GM19395 (cell line): ENCODE data around the gene NUBP2.

Source experiments
- ATAC-seq: cut with Tn5 transposase; IDR thresholded peaks from one replicate; pipeline ENCODE4 v1.9.1; 2021; ENCODE audit warnings: mild to moderate bottlenecking, moderate library complexity; ENCODE audit not compliant: unreplicated experiment

Gene NUBP2

DNA sequence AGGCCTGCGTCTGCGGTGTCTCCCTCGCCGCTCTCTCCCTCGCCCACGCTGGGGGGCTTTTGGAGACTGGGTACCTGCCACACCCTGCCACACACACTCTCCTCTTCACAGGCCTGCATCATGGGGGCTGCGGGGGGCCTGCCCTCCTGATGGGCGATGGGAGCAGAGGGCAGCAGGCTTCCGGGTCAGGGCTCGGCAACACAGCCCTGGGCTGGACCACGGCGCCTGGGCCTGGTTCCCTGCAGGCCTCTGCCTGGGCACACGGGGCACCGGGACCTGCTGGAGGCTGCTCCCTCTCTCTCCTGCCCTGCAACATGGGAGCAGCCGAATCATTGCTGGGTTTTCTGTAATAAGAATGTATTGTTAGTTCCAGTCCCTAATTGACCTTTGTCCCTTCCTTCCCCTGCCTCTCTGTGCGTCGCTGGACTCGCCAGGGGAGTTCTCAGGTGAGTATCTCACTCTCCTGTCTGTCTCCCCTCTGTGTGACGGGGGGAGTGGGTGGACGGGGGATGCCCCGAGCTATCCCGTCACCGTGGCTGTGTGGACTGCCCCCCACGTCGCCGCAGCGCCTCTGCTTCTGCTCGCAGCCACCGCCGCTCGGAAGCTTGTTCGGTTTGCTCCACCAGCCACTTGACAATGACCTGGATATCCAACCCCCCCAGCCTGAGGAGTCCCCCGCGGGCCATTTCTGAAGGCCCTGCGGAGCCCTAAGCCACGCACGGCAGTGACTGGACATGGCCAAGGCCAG is 24.9 kb upstream of the NUBP2 start:
- ATAC-seq, result no peak

DNA sequence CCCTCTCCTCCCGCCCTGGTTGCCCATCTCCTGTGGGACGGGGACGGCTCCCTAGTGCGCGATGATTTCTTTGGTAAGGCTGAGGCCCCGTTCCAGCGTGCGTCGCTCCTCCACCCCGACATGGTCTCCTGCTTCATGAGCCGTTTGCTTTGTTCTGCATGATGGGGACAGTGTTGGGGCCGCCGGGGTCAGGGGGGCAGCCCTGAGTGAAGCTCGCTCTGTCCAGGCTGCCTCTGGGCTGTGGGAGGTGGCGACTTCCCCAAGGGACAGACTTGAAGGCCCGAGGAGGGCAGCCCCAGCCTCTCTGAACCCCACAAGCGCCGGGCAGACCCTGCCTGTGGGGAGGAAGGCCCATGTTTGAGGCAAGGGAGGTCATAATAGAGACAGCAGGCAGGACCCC is 23.8 kb upstream of the NUBP2 start:
- ATAC-seq, result no peak

DNA sequence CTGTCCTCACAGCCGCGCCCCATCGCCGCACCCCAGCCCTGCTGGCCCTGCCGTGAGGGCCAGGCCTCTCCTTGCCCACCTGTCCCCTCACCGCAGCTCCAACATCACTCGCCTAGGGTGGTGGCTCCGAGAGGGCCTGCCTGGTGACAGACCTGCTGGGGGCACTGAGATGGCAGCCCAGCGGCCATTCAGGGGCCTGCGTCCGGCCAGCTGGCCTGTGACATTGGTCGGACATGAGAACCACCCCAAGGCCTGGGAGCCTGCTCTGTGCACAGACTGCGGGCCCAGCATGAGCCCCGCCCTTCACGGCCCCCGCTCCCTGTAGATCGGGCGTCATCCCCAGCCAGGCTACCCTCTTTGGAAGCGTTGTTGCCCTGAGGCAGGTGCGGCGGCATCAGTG is 23.2 kb upstream of the NUBP2 start:
- no peak for ATAC-seq

DNA sequence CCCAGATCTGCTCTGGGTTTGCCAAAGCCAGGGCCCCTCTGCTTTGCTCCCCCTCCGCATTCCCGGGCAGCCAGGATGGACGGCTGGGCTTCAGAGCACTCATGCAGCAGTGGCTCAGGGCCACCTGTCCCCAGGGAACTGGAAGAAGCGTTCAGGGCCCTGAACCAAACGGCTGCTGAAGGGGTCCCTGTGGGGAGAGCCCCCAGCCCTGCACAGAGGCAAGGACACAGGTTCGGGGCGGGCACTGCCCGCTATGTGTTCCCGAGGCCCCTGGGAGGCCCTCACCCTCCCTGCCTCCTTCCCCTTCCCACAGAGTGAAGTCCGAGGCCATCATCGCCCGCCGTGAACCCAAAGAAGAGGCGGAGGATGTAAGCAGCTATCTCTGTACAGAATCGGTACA is 21.8 kb upstream of the NUBP2 start:
- no peak for ATAC-seq

DNA sequence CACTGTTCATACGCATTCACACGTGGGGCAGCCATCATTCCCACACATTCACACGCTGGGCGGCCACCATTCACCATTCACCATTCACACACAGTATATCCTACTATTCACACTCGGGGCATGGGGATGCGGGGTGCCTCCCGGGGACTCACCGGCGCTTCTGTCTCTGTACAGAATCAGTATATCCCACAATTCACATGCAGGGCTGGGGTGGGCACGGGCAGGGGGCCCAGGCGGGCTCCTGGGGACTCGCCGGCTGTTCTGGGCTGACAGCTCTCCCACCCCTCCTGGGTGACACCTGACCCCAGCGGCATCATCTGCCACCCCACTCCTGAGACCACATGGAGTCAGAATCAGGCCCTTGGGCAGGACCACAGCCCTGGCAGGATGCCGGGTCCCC is 21.0 kb upstream of the NUBP2 start:
- no peak for ATAC-seq

DNA sequence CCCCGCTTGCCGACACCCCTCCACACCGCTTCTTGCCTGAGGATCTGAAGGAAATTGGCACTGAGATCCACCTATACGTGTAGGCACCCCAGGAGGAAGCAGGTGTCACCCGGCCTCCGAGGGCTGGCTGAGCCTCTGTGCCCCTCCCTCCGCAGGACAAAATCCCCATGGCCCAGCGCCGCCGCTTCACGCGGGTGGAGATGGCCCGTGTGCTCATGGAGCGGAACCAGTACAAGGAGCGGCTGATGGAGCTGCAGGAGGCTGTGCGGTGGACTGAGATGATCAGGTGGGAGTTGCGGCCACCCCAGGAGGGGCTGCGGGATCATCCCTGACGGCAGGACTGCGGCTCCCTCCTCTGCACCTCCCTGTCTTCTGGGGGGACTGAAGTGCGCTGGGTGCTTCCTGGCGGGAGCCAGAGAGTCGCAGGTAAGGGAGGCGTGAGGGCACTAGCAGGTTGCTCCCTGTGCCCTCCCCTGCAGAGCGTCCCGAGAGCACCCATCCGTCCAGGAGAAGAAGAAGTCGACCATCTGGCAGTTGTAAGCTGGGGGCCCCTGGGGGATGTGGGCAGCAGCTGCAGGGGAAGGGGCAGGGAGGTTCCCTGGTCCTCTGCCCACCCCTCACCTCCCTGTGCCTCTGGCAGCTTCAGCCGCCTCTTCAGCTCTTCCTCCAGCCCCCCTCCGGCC is 20.4 kb upstream of the NUBP2 start:
- ATAC-seq, result no peak

DNA sequence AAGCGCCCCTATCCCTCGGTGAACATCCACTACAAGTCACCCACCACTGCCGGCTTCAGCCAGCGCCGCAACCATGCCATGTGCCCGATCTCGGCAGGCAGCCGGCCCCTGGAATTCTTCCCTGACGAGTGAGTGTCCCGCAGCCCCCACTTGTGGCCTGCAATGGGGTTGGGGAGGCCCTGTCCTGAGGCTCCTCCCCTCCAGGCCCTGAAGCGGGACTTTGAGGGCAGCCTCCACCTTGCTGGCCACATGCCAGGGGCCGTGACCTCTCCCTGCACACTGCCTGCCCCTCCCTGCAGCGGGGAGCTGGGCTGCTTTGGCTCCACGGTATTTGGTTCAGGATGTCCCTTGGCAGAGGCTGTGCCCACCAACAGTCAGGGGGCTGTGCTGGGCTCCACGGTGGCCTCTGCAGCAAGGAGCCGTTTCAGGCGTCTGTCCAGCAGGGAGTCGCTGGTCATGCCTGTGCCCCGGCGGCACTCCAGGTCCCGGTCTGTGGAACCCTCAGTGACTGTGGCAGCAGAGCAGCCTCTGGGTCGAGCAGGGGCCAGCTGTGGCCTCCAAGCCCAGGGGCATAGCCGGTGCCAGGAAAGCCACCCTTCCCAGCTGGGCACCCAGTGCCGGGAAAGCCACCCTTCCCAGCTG is 19.8 kb upstream of the NUBP2 start:
- no peak for ATAC-seq

DNA sequence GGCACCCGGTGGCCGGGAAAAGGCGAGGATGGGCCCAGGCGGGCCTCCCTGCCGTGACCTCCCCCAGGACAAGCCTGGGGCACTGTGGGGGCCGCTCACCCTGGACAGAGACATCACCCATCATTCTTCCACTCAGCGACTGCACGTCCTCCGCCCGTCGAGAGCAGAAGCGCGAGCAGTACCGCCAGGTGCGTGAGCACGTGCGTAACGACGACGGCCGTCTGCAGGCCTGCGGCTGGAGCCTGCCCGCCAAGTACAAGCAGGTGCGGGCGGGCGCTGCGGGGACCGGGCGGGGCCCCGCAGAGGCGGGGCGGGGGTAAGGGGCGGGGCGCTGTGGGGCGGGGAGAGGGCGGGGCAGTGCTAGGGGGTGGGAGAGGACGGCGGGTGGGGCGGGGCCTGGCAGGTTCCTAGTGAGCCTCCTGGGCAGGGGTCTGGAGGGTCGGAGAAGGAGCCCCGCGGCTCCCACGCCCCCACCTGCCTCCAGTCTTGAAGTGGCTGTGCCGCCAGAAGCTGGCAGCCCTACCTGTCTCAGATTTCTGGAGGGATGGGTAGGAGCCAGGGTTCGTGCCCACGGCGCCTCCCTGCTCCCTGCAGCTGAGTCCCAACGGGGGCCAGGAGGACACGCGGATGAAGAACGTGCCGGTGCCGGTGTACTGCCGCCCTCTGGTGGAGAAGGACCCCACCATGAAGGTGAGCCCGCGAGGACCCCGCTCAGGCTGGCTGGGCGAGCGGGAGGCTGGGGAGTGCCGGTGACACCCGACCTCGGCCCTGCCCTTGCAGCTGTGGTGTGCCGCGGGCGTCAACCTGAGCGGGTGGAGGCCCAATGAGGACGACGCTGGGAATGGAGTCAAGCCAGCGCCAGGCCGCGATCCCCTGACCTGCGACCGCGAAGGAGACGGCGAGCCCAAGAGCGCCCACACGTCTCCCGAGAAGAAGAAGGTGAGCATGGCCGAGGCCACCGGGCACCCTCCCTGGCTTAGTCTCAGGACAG is 18.9 kb upstream of the NUBP2 start:
- ATAC-seq, result no peak

DNA sequence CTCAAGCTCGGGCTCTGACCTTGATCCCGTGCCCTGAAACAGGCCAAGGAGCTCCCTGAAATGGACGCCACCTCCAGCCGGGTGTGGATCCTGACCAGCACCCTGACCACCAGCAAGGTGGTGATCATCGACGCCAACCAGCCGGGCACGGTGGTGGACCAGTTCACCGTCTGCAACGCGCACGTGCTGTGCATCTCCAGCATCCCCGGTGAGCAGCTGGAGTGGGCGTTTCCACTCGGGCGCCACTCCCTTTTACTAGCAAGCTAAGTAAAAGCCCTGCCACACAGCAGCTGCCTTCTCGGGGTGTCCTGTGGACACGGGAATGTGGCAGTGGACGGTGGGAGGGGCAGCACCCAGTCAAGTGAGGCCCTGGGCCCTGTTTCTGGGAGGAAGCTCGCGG is 17.8 kb upstream of the NUBP2 start:
- ATAC-seq, result no peak

DNA sequence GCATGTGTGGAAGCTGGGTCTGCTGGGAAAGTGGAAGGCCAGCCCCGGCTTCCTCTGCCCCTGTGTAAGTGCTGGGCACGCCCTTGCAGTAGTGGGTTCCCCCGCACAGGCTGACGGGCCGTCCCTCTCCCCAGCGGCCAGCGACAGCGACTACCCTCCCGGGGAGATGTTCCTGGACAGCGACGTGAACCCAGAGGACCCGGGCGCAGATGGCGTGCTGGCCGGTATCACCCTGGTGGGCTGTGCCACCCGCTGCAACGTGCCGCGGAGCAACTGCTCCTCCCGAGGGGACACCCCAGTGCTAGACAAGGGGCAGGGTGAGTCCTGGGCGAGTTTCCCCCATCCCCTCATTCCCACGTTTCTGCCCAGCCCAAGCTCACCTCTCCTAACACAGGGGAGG is 16.9 kb upstream of the NUBP2 start:
- ATAC-seq, result no peak

DNA sequence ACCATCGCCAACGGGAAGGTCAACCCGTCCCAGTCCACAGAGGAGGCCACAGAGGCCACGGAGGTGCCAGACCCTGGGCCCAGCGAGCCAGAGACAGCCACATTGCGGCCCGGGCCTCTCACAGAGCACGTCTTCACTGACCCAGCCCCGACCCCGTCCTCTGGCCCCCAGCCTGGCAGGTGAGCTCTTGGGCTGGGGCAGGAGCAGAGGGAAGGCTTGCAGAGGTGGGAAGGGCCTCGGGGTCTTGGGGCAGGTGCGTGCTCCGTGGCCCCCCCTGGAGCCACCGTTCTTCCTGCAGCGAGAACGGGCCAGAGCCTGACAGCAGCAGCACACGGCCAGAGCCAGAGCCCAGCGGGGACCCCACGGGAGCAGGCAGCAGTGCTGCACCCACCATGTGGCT is 16.5 kb upstream of the NUBP2 start:
- ATAC-seq, result no peak

DNA sequence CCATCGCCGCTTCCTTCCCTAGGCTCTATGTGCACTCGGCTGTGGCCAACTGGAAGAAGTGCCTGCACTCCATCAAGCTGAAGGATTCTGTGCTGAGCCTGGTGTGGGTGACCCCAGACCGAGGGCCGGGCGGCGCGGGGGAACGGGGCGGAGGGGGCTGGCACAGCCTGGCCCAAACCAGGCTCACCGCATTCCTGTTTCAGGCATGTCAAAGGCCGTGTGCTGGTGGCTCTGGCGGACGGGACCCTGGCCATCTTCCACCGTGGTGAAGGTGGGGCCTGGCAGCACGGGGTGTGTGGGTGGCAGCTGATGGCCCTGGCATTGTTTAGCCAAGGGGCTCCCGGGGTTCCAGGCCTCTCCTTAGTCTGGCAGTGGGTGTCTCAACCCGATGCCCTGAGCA is 16.1 kb upstream of the NUBP2 start:
- ATAC-seq, result no peak

DNA sequence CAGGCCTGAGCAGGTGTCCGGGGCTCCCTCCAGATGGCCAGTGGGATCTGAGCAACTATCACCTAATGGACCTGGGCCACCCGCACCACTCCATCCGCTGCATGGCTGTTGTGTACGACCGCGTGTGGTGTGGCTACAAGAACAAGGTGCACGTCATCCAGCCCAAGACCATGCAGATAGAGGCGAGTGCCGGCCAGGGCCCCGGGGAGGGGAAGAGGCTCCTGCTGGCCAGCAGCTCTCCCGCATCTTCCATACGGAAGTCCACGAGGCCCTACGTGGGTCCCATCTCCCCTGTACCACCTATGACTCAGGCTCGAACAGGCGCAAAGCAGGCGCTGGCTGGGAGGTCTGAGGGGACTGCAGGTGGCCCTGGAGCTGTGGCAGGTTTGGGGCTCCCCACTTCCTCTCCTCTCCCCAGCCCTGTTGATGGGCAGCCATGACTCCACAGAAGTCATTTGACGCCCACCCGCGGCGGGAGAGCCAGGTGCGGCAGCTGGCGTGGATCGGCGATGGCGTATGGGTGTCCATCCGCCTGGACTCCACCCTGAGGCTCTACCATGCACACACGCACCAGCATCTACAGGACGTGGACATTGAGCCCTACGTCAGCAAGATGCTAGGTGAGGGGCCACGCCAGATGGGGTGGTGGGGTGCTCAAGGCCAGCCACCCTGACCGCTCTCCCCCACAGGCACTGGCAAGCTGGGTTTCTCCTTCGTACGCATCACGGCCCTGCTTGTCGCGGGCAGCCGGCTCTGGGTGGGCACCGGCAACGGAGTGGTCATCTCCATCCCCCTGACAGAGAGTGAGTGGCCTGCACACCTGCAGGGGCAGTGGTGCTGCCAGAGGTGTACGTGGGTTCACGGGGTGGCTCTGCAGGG is 15.4 kb upstream of the NUBP2 start:
- ATAC-seq, result no peak

DNA sequence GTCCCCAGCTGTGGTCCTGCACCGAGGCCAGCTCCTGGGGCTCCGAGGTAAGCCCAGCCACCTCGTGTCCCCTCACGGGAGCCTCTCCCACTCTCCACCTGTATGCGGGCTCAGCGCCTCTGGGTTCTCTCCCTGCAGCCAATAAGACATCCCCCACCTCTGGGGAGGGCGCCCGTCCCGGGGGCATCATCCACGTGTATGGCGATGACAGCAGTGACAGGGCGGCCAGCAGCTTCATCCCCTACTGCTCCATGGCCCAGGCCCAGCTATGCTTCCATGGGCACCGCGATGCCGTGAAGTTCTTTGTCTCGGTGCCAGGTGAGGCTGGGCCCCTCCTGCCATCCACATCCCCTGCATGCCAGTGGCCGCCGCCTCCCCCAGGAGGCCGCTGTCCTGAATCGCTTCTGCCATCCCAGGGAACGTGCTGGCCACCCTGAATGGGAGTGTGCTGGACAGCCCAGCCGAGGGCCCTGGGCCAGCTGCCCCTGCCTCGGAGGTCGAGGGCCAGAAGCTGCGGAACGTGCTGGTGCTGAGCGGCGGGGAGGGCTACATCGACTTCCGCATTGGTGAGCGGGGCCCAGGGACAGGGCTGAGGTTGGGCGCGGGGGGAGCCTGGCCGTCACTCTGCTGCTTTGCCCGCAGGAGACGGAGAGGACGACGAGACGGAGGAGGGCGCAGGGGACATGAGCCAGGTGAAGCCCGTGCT is 14.5 kb upstream of the NUBP2 start:
- no peak for ATAC-seq

DNA sequence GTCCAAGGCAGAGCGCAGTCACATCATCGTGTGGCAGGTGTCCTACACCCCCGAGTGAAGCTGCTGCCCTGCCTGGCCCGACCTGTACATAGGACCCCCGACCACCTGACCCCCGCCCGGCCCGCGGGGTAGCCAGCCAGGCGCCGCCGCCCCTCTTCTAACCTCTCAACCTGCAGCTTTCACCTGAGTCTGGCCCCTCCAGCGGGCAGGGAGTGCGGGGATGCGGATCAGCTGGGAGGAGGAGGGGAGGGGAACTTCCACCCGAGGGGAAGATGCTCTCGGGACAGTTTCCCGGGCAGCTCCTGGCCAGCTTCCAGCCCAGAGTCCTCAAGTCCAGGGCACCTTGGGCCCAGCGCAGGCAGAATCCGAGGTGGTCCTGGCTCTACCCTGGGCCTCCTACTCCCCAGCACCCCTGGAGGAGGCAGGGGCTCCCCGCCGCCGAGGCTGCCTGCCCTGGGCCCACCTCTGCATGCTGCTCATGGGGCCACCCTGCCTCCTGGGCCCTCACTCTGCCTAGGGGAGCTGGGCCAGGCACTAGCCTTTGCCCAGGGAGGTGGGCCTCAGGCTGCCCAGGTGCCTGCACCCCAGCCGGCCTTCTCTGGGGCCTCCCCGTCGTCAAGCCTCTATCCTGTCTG is 13.9 kb upstream of the NUBP2 start:
- no peak for ATAC-seq

DNA sequence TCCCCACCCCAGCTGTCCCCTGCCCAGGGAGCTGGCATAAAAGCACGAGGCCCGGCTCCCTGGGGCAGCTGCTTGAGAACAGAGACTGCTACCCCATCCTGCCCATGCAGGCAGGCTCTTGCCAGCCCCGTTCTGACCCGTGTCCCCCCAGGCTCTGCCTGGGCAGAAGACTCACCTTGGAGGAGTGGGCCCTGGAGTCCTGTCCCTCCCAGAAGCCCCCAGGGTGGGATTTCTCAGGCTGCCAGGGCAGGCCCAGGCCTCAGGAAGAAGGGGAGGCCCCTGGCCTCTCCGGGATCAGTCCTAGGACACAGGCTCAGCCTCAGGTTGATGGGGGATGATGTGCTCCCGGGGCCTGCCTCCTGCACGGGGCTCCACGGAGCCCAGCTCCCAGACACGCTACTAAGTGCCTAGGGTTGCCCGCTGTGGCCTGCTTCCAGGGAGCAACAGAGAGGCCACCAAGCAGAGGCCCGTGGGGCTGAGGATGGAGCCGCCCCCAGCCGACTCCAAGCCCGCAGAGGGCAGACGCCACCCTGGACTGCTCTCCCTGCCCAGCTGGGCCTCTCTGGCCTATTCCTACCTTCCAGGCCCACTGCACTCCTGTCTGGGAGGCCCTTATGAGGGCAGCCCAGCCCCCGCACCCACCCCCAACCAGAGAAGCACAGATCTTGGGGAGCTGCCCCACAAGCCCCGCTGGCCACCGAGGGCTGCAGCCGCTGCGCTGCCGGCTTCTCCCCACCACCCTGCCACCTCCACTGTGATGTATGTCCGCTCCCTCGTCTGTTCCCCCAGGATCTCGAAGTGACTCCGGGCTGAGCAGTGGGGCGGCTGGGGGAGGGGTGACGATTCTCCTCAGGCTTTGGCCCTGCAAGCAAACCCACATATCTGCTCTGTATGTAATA is 13.1 kb upstream of the NUBP2 start:
- no peak for ATAC-seq

DNA sequence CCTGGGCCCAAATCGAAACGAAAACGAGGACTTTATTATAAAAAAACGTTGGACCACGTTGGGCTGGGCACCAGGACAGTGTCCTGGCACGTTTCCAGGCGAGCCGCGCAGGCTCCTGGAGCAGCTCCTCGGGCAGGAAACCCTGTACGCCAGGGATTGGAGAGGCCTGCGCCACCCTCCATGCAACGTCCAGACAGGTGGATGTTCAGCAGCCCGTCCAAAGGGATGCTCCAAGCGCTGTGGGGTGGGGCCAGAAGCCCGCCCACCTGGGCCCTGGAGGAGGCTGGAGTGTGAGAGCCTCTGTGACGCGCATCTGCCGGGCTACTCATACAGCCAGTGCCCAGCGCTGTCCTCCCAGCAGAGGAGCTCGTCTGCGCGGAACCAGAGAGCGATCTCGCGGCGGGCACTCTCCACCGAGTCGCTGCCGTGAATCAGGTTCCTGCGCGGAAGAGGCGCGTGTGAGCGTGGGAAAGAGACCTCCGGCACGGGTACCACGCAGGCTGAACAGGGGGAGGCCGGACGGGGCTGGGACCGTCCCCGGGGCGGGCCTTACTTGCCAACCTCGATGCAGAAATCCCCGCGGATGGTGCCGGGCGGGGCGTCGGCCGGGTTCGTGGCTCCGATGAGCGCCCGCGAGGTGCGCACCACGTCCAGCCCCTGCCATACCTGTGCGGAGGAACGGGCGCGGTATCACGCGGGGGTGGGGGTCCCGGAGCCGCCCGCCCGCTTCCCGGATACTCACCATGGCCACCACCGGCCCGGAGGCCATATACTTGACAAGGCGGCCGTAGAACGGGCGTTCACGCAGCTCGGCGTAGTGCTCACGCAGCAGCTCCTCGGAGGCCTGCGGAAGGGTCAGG is 12.2 kb upstream of the NUBP2 start:
- no peak for ATAC-seq
